ENCODE data around the gene PNMA5.
A peak's percentile ranks its signal among the peaks of the same experiment; 100 is the strongest.
"Not testable (repeated sequence)": the region's sequence is repeated elsewhere in the genome, so short reads cannot be mapped to it uniquely, and the experiment has no call there.

PNMA5 gene

GRCh38 chrX:152993933-152994332, at the start of gene PNMA5:
Gene PNMA5, minus strand, starts transcription at chrX:152994116. Its CDS starts 2,518 bp downstream, at chrX:152991598.
- no peak for DNase-seq (ENCODE audit: low read depth)

GRCh38 chrX:153032397-153033118, 38.6 kb upstream of the PNMA5 start:
- peak; percentile 39 for DNase-seq (ENCODE audit: low read depth)

GRCh38 chrX:153030801-153031200, 36.9 kb upstream of the PNMA5 start:
- no peak for DNase-seq (ENCODE audit: low read depth)

GRCh38 chrX:153029875-153030274, 36.0 kb upstream of the PNMA5 start:
- no peak for DNase-seq (ENCODE audit: low read depth)

GRCh38 chrX:153029162-153029561, 35.2 kb upstream of the PNMA5 start:
- no peak for DNase-seq (ENCODE audit: low read depth)

GRCh38 chrX:153028487-153028886, 34.6 kb upstream of the PNMA5 start:
- DNase-seq (ENCODE audit: low read depth): not testable (repeated sequence)

- DNase-seq (ENCODE audit: low read depth): not testable (repeated sequence)
These were observed 32.6 kb upstream of the PNMA5 start for GRCh38 chrX:153026501-153026900.

- no peak for DNase-seq (ENCODE audit: low read depth)
These were observed 25.2 kb upstream of the PNMA5 start for GRCh38 chrX:153019166-153019565.

- DNase-seq (ENCODE audit: low read depth): not testable (repeated sequence)
These were observed 23.3 kb upstream of the PNMA5 start for GRCh38 chrX:153017174-153017573.

GRCh38 chrX:153004780-153005179, 10.9 kb upstream of the PNMA5 start:
- DNase-seq (ENCODE audit: low read depth): no peak

GRCh38 chrX:153003981-153004380, 10.1 kb upstream of the PNMA5 start:
- no peak for DNase-seq (ENCODE audit: low read depth)

GRCh38 chrX:153002182-153002581, 8.3 kb upstream of the PNMA5 start:
- not testable (repeated sequence) for DNase-seq (ENCODE audit: low read depth)

- no peak for DNase-seq (ENCODE audit: low read depth)
These were observed 3.4 kb upstream of the PNMA5 start for GRCh38 chrX:152997337-152997736.

- DNase-seq (ENCODE audit: low read depth): no peak
These were observed 1.8 kb downstream of the PNMA5 start for GRCh38 chrX:152992115-152992514.

GRCh38 chrX:152991123-152991522, 2.8 kb downstream of the PNMA5 start:
- DNase-seq (ENCODE audit: low read depth): no peak

GRCh38 chrX:152989292-152989658, 4.6 kb downstream of the PNMA5 start:
- no peak for DNase-seq (ENCODE audit: low read depth)

- no peak for DNase-seq (ENCODE audit: low read depth)
These were observed 5.2 kb downstream of the PNMA5 start for GRCh38 chrX:152988536-152989291.

GRCh38 chrX:152987801-152988200, 6.1 kb downstream of the PNMA5 start:
- DNase-seq (ENCODE audit: low read depth): no peak

GRCh38 chrX:152987156-152987555, 6.8 kb downstream of the PNMA5 start:
- DNase-seq (ENCODE audit: low read depth): not testable (repeated sequence)

- not testable (repeated sequence) for DNase-seq (ENCODE audit: low read depth)
These were observed 8.5 kb downstream of the PNMA5 start for GRCh38 chrX:152985383-152985782.

GRCh38 chrX:152968193-152968592, 25.7 kb downstream of the PNMA5 start:
- DNase-seq (ENCODE audit: low read depth): no peak

GRCh38 chrX:152960115-152960514, 33.8 kb downstream of the PNMA5 start:
- no peak for DNase-seq (ENCODE audit: low read depth)

- no peak for DNase-seq (ENCODE audit: low read depth)
These were observed 34.3 kb downstream of the PNMA5 start for GRCh38 chrX:152959626-152960025.

All from activated T-cell treated with anti-CD3 and anti-CD28 coated beads for 1 hour (primary cell).